ENCODE results near the gene CORO1C. TPM values are rescaled to one million over a fixed set of nuclear protein-coding genes. Genes with fewer than 3 reads are reported as not detected.

Gene CORO1C
- total RNA-seq, 1 experiment from 2014 or later: 139 TPM

GRCh38 chr12:108642899-108643654 lies 88.2 kb downstream of the CORO1C start:
- DNase-seq: no peak
- H4K20me1 ChIP-seq (ENCODE audit: insufficient read depth): no peaks in the 10 kb centered on the region
- no peaks in the 10 kb centered on the region for H3K79me2 ChIP-seq (ENCODE audit: low read depth)
- no peaks in the 10 kb centered on the region for H3K9me3 ChIP-seq (ENCODE audit: insufficient read depth, low read depth)
- H3K4me1 ChIP-seq (replicated peaks; ENCODE audit: insufficient read depth): no peaks in the 10 kb centered on the region
- no peaks in the 10 kb centered on the region for H3K27me3 ChIP-seq (ENCODE audit: insufficient read depth, low read depth)
- H3K4me3 ChIP-seq: no peak overlapping the region
- TF ChIP-seq CTCF (conservative IDR thresholded peaks at IDR 0.05) (no peak), EZH2 (IDR thresholded peaks at IDR 0.05; ENCODE audit: low read depth) (no peak)
- no peaks in the 10 kb centered on the region for H3K9me2 ChIP-seq (ENCODE audit: insufficient read depth)
- intact Hi-C loops (cut with micrococcal nuclease; ENCODE audit: unreplicated experiment): no loop called here
- no TSS peak for BruUV-seq (replicated peaks)
- peaks cover 12% of the 10 kb centered on the region; the same call in 1 of the 2 replicates for H3F3A ChIP-seq (ENCODE audit: insufficient read depth, low read depth)
- H3K4me2 ChIP-seq: no peak overlapping the region
- ChIA-PET CTCF (no interaction called here), POLR2A (ENCODE audit: unreplicated experiment) (no interaction called here)
- H3K36me3 ChIP-seq (ENCODE audit: low read depth): 0 out of 2 replicates have a peak, but pooled peaks cover 13% of the 10 kb centered on the region
- no peak overlapping the region for H2AFZ ChIP-seq
- no peak overlapping the region for H3K27ac ChIP-seq

GRCh38 chr12:108642269-108642870 lies 88.9 kb downstream of the CORO1C start:
- no peak overlapping the region for H3K27ac ChIP-seq
- no TSS peak for BruUV-seq (replicated peaks)

More at GRCh38 chr12:108642269-108642870, 88.9 kb downstream of the CORO1C start:
- no peak for DNase-seq
- no peak overlapping the region for H2AFZ ChIP-seq
- H3K4me1 ChIP-seq (replicated peaks; ENCODE audit: insufficient read depth): no peaks in the 10 kb centered on the region
- H3K4me3 ChIP-seq: no peak overlapping the region
- no peaks in the 10 kb centered on the region for H4K20me1 ChIP-seq (ENCODE audit: insufficient read depth)
- CTCF ChIA-PET: no interaction called here
- peaks cover 12% of the 10 kb centered on the region; the same call in 1 of the 2 replicates for H3F3A ChIP-seq (ENCODE audit: insufficient read depth, low read depth)
- H3K9me2 ChIP-seq (ENCODE audit: insufficient read depth): no peaks in the 10 kb centered on the region
- no peaks in the 10 kb centered on the region for H3K27me3 ChIP-seq (ENCODE audit: insufficient read depth, low read depth)
- POLR2A ChIA-PET (ENCODE audit: unreplicated experiment): no interaction called here
- H3K36me3 ChIP-seq (ENCODE audit: low read depth): 0 out of 2 replicates have a peak, but pooled peaks cover 11% of the 10 kb centered on the region
- TF ChIP-seq EZH2 (IDR thresholded peaks at IDR 0.05; ENCODE audit: low read depth) (no peak), CTCF (conservative IDR thresholded peaks at IDR 0.05) (no peak)
- intact Hi-C loops (cut with micrococcal nuclease; ENCODE audit: unreplicated experiment): no loop called here
- no peak overlapping the region for H3K4me2 ChIP-seq
- no peaks in the 10 kb centered on the region for H3K79me2 ChIP-seq (ENCODE audit: low read depth)
- H3K9me3 ChIP-seq (ENCODE audit: insufficient read depth, low read depth): no peaks in the 10 kb centered on the region

Data from PC-9 (cell line).